ENCODE data around the gene PRICKLE1.

PRICKLE1 gene

DNA sequence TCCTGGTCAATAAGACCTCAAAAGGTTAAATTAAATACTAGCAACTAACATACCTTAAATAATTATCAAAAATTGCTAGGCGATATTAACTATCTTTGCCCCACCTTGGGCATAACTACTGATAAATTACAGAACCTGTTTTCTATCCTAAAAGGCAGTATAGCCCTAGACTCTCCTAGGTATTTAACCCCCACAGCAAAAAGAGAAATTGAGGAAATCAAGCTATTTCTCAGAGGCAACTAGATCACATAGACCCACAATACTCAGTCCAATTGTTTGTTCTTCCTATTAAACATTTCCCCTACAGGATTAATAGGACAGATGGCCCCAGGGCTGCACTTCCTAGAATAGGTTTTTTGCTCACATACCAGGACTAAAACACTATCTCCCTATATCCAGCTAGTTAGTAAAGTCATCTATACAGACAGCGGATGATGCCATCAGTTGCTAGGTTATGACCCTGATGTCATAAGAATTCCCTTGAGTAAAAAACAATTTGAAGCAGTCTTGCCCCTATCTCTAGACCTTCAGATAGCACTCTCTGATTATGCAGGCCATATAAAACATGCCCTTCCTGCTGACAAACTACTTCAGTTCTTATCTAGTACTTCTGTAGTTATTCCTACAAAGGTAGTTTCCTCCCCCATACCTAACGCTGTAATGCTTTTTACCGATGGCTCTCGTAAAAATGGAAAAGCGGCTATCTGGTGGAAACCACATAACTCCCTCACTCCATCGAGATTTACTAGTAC, 145.2 kb downstream of the PRICKLE1 start:
- no peak overlapping the region for H3K4me3 ChIP-seq (ENCODE audit: low read depth, low read length)

DNA sequence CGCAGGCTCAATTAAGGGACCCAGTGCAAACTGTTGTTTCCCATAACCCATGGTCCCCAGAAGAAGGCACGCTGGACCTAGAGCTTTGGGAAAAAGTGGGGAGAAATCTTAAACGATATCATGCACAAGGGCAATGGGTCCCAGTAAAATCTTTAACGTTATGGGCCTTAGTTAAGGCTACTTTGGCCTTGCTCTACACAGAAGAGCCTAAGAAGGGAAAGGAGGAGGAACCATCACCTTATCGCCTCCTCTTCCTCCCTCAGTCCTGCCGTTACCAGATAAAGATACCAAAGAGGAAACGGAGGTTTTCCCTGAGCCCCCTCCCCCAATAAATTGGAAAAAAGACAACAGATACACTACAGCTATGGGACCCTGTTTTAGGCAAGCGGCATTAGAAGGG, 146.7 kb downstream of the PRICKLE1 start:
- TF ChIP-seq CTCF (IDR thresholded peaks at IDR 0.05; ENCODE audit: low read depth, low read length): no peak
- H3K4me3 ChIP-seq (ENCODE audit: low read depth, low read length): no peak overlapping the region

More for the DNA sequence above, 145.2 kb downstream of the PRICKLE1 start:
- no peak for TF ChIP-seq CTCF (IDR thresholded peaks at IDR 0.05; ENCODE audit: low read depth, low read length)

DNA sequence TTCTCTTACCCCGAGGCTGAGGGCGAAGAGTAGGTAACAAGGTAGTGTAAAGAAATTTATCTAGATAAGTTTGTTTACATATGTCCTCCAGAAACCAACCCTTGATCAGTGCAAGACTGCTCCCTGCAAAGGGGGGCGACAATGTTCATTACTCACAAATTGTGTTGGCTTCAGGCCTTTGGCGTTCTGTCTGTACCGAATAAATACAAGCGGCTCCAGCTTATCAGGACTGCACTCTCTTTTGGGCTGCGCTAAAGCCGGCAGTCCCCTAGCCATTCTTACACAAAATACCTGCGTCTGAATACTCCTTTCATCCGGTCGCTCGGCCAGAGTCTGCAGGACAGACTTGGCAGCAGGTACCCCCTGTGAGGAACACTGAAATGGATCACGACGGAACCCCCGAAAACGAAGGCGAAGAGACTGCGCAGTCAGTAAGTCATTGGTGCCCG, 147.2 kb downstream of the PRICKLE1 start:
- no peak overlapping the region for H3K4me3 ChIP-seq (ENCODE audit: low read depth, low read length)
- no peak for TF ChIP-seq CTCF (IDR thresholded peaks at IDR 0.05; ENCODE audit: low read depth, low read length)

- H3K4me3 ChIP-seq (ENCODE audit: low read depth, low read length): no peak overlapping the region
- TF ChIP-seq CTCF (IDR thresholded peaks at IDR 0.05; ENCODE audit: low read depth, low read length): no peak
These were observed 148.9 kb downstream of the PRICKLE1 start for GRCh38 chr12:42440608-42441007.

DNA sequence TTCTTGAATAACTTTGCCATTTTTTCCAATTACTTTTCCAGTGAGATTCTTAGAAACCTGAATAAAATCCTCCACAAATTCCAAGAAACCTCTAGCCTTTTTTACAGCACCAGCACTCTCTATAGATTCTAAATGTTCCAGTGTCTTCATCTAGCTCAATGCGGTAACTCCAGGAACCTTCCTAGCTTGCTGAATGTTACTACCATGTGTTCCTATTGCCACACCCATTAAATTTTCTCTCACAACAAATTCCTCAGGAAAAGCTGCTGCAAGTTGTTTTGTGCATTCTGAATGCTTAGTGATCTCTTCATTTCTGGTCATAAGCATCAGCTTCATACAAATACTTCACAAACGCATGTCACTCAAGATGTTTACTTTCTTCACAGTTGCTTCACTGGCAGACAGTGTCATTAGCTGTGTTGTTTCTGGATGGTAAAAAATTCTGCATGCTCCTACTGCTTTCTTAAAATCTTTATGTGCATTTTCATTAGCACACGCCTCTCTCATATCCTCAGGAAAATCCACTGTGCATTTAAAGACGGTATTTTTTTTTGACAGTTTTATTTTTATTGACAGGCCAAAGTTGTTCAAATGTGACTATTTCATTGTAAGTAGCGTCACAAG, 156.9 kb downstream of the PRICKLE1 start:
- no peak for TF ChIP-seq CTCF (IDR thresholded peaks at IDR 0.05; ENCODE audit: low read depth, low read length)
- no peak overlapping the region for H3K4me3 ChIP-seq (ENCODE audit: low read depth, low read length)

DNA sequence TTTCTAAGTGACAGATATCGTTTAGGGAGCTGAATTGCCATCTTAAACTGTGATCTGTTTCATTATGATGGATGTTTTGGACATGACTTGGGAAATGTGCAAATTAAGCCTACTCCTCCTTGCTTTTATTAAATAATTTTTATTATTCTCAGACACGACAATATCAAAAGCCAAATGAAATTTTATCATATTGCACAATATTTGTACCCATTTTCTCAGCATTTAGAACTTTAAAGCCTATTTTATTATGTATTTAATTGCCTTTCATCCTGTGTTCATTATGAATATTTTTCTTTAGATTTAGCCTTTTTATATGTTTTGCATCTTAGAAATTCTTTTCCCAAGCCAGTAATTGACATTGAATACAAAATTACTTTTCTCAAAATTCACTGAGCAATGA, 160.7 kb downstream of the PRICKLE1 start:
- no peak for TF ChIP-seq CTCF (IDR thresholded peaks at IDR 0.05; ENCODE audit: low read depth, low read length)
- H3K4me3 ChIP-seq (ENCODE audit: low read depth, low read length): no peak overlapping the region

DNA sequence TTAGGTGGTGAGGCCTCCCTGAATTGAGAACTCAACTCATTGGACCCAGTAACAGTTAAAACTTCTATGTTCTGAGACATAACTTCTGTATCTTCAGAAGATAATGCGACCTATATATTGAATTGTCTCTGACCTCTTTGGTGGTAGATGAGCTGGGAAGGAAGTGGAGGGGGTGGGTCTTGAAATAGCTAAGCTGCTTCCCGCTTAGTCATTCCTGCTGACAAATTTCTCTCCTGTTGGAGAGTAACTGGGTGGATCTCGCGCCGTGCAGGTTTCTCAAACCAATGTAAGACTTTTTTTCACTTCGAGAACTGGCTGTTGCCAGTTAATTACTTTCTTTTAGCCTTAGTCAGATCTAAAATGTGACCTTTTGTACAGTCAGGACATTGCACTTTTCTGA, 162.8 kb downstream of the PRICKLE1 start:
- H3K4me3 ChIP-seq (ENCODE audit: low read depth, low read length): no peak overlapping the region
- no peak for TF ChIP-seq CTCF (IDR thresholded peaks at IDR 0.05; ENCODE audit: low read depth, low read length)
